SU-DHL-6 (cell line): ENCODE results near the gene MAP4.

Experiments used
- H2AFZ ChIP-seq: fragments of 200-600 bp; sonication (generic); 2 replicates; pipeline ENCODE4 v1.6.1; 2014; ENCODE audit warnings: low read depth, mild to moderate bottlenecking, moderate library complexity, mixed read lengths, antibody characterized with exemption, low read length; ENCODE audit not compliant: severe bottlenecking
- H3F3A ChIP-seq: fragments of 200-600 bp; shearing (Covaris generic); 2 replicates; pipeline ENCODE4 v1.6.0; 2016; ENCODE audit warnings: antibody characterized with exemption, mild to moderate bottlenecking; ENCODE audit not compliant: insufficient read depth
- H3K27ac ChIP-seq: fragments of 200-600 bp; sonication (generic); 2 replicates; pipeline ENCODE4 v1.5.1; 2016; ENCODE audit warnings: low read depth, mild to moderate bottlenecking, low read length, moderate library complexity, mixed read lengths
- H3K27me3 ChIP-seq: fragments of 200-600 bp; sonication (generic), shearing (Covaris generic); 2 replicates; pipeline ENCODE4 v1.6.0; 2014; ENCODE audit warnings: mild to moderate bottlenecking, low read length
- H3K36me3 ChIP-seq: fragments of 200-600 bp; sonication (generic); 2 replicates; pipeline ENCODE4 v1.6.1; 2014; ENCODE audit warnings: mild to moderate bottlenecking, low read length, mixed read lengths
- H3K4me2 ChIP-seq: fragments of 300-600, 200-600 bp; shearing (Covaris generic), sonication (generic); 2 replicates; pipeline ENCODE4 v1.6.0; 2014; ENCODE audit warnings: low read length, low read depth, mild to moderate bottlenecking; ENCODE audit not compliant: poor library complexity, severe bottlenecking
- H3K4me3 ChIP-seq: fragments of 200-600 bp; sonication (generic); 2 replicates; pipeline ENCODE4 v1.5.1; 2014; ENCODE audit warnings: antibody characterized with exemption, low read length, mild to moderate bottlenecking, mixed read lengths; ENCODE audit not compliant: insufficient read depth, poor library complexity, severe bottlenecking
- H3K79me2 ChIP-seq: fragments of 200-600 bp; sonication (generic); 2 replicates; pipeline ENCODE4 v1.6.1; 2014; ENCODE audit warnings: mild to moderate bottlenecking, low read length, moderate library complexity; ENCODE audit not compliant: insufficient read depth
- H3K9ac ChIP-seq: fragments of 200-600 bp; sonication (generic); 2 replicates; pipeline ENCODE4 v1.7.0; 2014; ENCODE audit warnings: mild to moderate bottlenecking, low read length
- H3K9me2 ChIP-seq: fragments of 200-600 bp; sonication (generic); replicated peaks from 2 replicates; pipeline ENCODE4 v1.6.1; 2014; ENCODE audit warnings: low read length; ENCODE audit not compliant: insufficient read depth
- H3K9me3 ChIP-seq: fragments of 200-600 bp; sonication (generic); 2 replicates; pipeline ENCODE4 v1.6.1; 2014; ENCODE audit warnings: low read length, mixed read lengths; ENCODE audit not compliant: insufficient read depth
- H4K20me1 ChIP-seq: fragments of 200-600 bp; sonication (generic); 2 replicates; pipeline ENCODE4 v1.6.1; 2014; ENCODE audit warnings: low read depth, mild to moderate bottlenecking, antibody characterized with exemption, low read length, moderate library complexity, mixed read lengths
- EZH2phosphoT487 ChIP-seq: fragments of 200-600 bp; sonication (generic), shearing (Covaris generic); conservative IDR thresholded peaks from 2 replicates; pipeline ENCODE4 v1.6.1; 2018; ENCODE audit warnings: mild to moderate bottlenecking, antibody characterized with exemption, low read length, moderate library complexity, mixed read lengths
- TF ChIP-seq, protein P1 (sequence below): fragments of 200-600 bp; sonication (generic); IDR thresholded peaks from one replicate; pipeline ENCODE4 v1.5.1; 2017; ENCODE audit warnings: antibody characterized with exemption, mild to moderate bottlenecking, low read length, moderate library complexity; ENCODE audit not compliant: insufficient read depth, poor library complexity, severe bottlenecking

The MAP4 gene

DNA sequence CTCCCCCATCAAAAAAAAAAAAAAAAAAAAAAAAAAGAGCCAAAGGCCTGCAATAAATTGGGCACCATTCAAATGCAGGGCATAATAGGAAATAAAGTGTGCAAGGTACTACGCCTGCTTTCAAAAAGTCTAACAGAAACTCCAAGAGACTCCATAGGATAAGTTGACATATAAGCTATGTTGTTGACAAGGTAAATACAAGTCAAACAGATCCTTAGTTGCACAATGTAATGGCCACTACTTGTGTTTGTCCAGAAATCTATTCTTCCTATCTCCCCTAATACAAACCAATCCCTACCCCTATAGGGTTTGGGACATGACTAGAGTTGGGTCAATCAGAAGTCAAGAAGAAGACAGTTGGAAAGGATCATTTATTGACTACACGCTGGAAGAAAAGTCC lies 16.0 kb downstream of the MAP4 start:
- TF ChIP-seq, protein P1, sequence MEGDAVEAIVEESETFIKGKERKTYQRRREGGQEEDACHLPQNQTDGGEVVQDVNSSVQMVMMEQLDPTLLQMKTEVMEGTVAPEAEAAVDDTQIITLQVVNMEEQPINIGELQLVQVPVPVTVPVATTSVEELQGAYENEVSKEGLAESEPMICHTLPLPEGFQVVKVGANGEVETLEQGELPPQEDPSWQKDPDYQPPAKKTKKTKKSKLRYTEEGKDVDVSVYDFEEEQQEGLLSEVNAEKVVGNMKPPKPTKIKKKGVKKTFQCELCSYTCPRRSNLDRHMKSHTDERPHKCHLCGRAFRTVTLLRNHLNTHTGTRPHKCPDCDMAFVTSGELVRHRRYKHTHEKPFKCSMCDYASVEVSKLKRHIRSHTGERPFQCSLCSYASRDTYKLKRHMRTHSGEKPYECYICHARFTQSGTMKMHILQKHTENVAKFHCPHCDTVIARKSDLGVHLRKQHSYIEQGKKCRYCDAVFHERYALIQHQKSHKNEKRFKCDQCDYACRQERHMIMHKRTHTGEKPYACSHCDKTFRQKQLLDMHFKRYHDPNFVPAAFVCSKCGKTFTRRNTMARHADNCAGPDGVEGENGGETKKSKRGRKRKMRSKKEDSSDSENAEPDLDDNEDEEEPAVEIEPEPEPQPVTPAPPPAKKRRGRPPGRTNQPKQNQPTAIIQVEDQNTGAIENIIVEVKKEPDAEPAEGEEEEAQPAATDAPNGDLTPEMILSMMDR, result no peak
- TF ChIP-seq EZH2phosphoT487, result no peak
- no peaks in the 10 kb centered on the region for H4K20me1 ChIP-seq
- H3K4me3 ChIP-seq, result no peak overlapping the region
- H2AFZ ChIP-seq, result no peak overlapping the region
- H3F3A ChIP-seq, result no peaks in the 10 kb centered on the region
- peaks cover 13% of the 10 kb centered on the region; the same call in 1 of the 2 replicates for H3K79me2 ChIP-seq
- no peak overlapping the region for H3K4me2 ChIP-seq
- no peaks in the 10 kb centered on the region for H3K27me3 ChIP-seq
- no peak overlapping the region for H3K27ac ChIP-seq
- H3K9me3 ChIP-seq, result no peaks in the 10 kb centered on the region
- no peak overlapping the region for H3K9ac ChIP-seq
- peaks cover 5% of the 10 kb centered on the region; the same call in 1 of the 2 replicates for H3K36me3 ChIP-seq
- no peaks in the 10 kb centered on the region for H3K9me2 ChIP-seq

DNA sequence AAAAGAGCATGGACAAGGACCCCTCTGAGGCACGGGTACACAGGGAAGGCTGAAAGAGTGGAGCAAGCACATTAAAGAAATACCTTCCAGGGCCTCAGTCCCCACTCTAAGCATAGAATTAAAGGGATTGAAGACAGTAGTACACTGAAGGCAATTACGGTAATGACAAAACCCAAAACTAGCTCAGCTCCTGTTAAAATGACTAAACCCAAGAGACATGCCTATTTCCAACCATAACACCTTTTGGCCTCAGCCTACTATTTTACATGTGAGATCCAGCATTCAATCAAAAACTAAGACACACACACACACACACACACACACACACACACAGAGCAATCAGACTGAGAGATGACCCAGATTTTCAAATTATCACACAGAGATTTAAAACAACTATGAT lies 19.8 kb downstream of the MAP4 start:
- Histone ChIP-seq H3K27me3 (no peaks in the 10 kb centered on the region), H4K20me1 (no peaks in the 10 kb centered on the region), H3F3A (no peaks in the 10 kb centered on the region), H3K9ac (no peak overlapping the region), H3K79me2 (peaks cover 10% of the 10 kb centered on the region; the same call in 1 of the 2 replicates), H3K36me3 (peaks cover 5% of the 10 kb centered on the region; the same call in 1 of the 2 replicates), H3K9me2 (no peaks in the 10 kb centered on the region), H3K4me2 (no peak overlapping the region), H3K4me3 (no peak overlapping the region), H3K9me3 (no peaks in the 10 kb centered on the region), H2AFZ (no peak overlapping the region), H3K27ac (no peak overlapping the region)
- no peak for TF ChIP-seq EZH2phosphoT487
- TF ChIP-seq, protein P1, result no peak

- Histone ChIP-seq H3K9me3 (no peaks in the 10 kb centered on the region), H2AFZ (no peak overlapping the region), H3K4me3 (no peak overlapping the region), H3K4me2 (no peak overlapping the region), H3F3A (no peaks in the 10 kb centered on the region; the same call in 1 of the 2 replicates), H3K36me3 (peaks cover 5% of the 10 kb centered on the region; the same call in 1 of the 2 replicates), H3K27me3 (no peaks in the 10 kb centered on the region), H3K27ac (no peak overlapping the region), H4K20me1 (no peaks in the 10 kb centered on the region), H3K9ac (no peak overlapping the region), H3K9me2 (no peaks in the 10 kb centered on the region), H3K79me2 (peaks cover 12% of the 10 kb centered on the region; the same call in 1 of the 2 replicates)
- TF ChIP-seq, protein P1, result no peak
These were observed 22.0 kb downstream of the MAP4 start for GRCh38 chr3:47994180-47994579.

DNA sequence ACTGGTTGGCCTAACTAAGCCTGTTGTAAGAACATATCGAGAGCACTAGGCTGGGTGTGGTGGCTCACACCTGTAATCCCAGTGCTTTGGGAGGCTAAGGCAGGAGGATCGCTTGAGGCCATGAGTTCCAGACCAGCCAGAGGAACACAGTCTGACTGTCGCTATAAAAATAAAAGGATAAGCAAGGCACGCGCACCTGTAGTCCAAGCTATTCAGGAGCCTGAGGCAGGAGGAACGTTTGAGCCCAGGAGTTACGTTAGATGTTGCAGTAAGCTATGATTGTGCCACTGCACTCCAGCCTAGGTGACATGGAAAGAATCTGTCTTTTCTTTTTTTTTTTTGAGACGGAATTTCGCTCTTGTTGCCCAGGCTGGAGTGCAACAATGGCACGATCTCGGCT lies 24.9 kb downstream of the MAP4 start:
- H3K9me3 ChIP-seq, result no peaks in the 10 kb centered on the region
- no peaks in the 10 kb centered on the region for H4K20me1 ChIP-seq
- H3K36me3 ChIP-seq, result no peaks in the 10 kb centered on the region
- TF ChIP-seq, protein P1, result no peak
- TF ChIP-seq EZH2phosphoT487, result no peak
- no peak overlapping the region for H2AFZ ChIP-seq
- H3K4me3 ChIP-seq, result no peak overlapping the region
- no peaks in the 10 kb centered on the region; the same call in 1 of the 2 replicates for H3F3A ChIP-seq
- H3K27ac ChIP-seq, result no peak overlapping the region
- H3K9me2 ChIP-seq, result no peaks in the 10 kb centered on the region
- peaks cover 8% of the 10 kb centered on the region; the same call in 1 of the 2 replicates for H3K79me2 ChIP-seq
- H3K9ac ChIP-seq, result no peak overlapping the region
- H3K27me3 ChIP-seq, result no peaks in the 10 kb centered on the region
- H3K4me2 ChIP-seq, result no peak overlapping the region
